ENCODE data around the gene EFR3B.
"Not testable (repeated sequence)": the region's sequence is repeated elsewhere in the genome, so short reads cannot be mapped to it uniquely, and the experiment has no call there.

Gene EFR3B

DNA sequence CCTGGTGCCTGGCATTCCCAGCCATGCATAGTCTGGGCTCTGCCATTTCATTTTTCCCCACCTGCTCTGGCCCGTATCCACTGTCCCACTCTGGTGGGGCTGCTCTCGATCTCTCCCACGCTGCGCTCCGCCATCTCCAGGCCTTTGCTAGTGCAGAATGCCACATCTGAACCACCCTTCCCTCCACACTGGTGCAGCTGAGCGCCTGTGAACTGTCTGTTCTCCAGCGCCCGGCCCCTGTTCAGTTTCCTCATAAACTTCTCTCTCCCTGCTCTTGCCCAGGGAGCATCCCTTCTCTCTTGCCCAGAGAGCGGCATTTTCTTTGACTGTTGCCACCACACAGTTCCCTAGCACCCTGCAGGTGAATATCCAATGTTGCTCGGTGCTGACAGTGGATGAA is 105.0 kb downstream of the EFR3B start:
- no peak for DNase-seq (ENCODE audit: low read depth in 2 of 3, low spot score in 2 of 3)

DNA sequence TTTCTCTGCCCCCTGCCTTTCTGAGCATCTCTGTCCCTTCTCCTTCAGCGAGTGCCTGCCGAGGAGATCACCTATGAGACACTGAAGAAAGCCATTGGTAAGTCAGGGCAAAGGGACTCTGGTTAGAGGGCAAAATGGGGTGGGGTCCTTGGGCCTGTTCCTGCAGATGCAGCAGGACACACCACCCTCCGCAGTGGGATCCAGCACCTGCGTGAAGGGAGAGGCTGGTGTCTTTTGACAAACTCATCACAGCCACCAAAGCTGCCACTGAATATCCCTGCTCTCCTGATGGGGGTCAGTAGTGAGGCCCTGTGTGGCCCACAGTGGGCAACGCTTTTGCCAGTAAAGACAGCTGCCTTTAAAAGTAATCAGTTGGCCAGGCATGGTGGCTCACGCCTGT is 107.8 kb downstream of the EFR3B start:
- DNase-seq (ENCODE audit: low read depth in 2 of 3, low spot score in 2 of 3), result no peak

DNA sequence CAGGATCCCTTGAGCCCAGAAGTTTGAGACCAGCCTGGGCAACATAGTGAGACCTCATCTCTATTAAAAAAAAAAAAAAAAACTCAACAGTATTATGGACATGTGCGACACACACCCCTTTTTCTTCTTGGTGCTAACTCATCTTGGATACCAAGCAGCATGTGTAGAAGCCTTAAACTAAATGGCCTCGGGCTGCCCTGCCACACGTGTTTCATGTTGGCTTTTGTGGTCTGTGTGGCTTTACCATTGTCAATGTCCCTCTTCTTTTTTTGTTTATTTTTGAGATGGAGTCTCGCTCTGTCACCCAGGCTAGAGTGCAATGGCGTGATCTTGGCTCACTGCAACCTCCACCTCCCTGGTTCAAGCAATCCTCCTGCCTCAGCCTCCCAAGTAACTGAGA is 109.1 kb downstream of the EFR3B start:
- DNase-seq (ENCODE audit: low read depth in 2 of 3, low spot score in 2 of 3), result not testable (repeated sequence)

DNA sequence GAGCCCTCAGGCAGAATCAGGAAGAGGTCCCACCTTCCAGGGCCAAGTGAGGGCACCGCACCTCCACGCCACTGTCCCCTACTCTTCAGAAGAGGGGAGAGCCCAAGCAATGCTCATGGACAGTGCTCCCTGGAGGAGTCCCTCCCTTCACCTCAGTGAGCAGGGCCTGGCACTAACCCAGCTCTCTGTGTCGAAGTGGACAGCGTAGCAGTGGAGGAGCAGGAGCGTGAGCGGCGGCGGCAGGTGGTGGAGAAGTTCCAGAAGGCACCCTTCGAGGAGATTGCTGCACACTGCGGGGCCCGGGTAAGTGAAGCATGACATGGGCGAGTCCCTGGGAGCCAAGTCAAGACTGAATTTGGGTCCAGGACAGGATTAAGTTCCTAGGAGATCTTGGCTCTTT is 109.8 kb downstream of the EFR3B start:
- no peak for DNase-seq (ENCODE audit: low read depth in 2 of 3, low spot score in 2 of 3)

DNA sequence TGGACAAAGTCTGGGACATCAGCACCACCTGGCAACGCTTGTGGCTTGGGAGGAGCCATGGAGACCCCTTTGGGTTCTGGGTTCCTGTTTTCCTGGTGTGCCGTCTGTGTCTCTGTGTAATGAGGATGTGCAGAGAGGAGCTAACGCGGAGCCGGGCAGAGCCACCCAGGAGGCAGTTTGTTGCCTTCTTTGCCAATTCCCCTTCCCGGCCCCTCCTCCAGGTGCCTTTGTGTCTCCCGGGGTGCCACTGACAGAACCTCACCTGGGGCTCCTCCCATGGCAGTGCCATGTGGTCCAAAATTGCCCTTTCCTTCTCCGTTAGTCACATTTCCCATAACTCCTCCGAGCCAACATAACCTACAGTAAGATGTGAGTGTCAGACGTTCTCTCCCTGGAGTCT is 113.5 kb downstream of the EFR3B start:
- no peak for DNase-seq (ENCODE audit: low read depth in 2 of 3, low spot score in 2 of 3)

DNA sequence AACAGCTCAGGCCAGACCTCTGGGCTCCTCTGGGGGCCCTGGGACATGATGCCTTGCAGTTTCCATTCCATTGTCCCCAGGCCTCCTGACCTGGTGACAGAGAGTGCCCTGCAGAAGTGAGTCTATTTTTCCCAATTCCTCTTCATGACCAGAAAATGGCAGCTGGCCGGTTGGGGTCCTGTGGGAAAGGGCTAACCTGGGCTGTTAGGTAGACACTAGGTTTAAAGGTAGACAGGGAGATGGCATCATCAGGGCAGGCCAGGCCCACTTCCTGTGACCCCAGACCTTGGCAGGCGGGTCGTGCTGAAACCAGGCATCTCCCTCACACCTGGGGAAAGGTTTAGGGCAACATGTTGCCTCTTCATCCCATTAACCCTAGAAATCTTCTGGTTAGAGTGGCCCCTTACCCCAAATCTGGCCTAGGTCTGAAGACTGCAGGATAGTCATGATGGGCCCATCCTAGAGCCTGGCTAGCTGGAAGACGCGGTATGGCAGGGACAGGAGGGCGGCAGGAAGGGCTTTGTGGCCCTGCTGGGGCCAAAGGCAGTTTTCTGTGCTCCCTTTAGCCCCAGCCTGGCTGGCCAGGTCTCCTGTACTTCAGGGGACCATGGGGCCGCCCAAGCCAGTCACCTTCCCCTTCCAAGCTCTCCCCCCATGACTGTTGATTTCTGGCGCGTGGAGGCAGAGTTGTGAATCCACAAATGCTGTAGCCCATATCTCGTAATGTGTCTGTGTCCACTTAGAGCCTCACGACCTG is 116.4 kb downstream of the EFR3B start:
- DNase-seq (ENCODE audit: low read depth in 2 of 3, low spot score in 2 of 3), result no peak

DNA sequence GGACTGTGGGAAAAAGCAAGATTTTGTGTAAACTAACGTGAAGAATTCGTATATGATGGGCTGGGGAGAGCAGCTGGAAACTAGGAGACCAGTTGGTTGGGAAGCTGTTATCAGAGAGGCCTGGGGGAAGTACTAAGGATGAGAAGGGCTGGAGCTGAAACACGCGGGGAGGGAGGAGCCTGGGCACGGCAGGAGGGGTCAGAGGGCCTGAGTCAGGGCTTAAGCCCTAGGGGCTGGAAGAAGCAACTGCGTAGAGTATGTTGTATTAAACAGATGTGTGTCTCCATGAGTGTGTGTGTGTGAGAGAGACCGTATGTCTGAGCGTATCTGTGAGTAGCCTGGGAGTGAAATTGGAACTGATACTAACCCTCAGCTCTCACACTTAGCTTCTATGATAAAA is 118.1 kb downstream of the EFR3B start:
- no peak for DNase-seq (ENCODE audit: low read depth in 2 of 3, low spot score in 2 of 3)

DNA sequence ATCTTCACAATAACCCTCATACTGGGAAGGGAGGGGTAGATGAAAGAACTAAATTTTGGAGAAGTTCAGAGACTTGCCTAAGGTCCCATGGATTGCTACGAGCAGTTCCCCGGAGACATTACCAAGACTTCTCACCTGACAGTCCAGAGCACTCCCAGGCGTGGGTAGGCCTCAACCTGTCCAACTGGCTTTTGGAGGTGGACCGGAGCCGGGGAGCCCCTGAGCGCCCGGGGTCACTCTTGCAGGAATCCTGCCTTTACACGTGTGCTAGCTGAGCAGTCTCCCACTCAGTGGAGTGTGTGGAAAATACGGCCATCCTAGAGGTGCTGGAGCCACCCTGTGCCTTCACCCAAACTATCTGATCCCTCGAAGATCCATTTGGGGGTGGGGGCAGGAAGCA is 118.5 kb downstream of the EFR3B start:
- no peak for DNase-seq (ENCODE audit: low read depth in 2 of 3, low spot score in 2 of 3)

DNA sequence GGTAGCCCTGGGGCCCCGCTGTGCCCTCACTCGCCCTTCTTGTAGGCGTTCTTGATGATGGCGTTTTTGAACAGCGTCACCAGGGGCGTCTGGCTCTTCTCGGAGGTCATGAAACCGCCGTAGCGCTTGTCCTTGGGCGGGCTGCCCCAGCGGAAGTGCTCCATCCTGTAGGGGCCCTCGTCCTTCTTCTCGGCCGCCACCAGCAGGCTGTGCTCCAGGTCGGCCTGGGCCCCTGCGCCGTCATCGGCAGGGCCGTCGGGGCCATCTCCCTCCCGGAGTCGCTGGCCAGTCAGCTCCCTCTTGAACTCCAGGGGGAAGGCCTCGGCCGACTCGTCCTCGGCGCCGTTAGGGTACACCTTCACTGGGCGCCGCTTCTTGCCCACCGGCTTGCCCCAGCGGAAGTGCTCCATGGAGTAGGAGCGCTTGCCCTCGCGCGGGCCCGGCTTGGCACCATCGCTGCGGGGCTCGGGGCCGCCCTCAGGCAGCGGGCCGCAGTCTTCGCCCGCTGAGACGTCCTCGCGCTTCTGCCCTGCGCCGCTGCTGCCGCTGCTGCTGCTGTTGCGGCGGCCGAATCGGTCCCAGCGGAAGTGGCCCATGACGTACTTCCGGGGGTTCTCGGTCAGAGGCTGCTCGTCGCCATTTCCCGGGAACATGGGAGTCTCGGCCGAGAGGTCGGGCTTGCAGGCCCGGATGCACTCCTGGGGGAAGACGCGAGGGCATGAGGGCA is 119.3 kb downstream of the EFR3B start:
- DNase-seq (ENCODE audit: low read depth in 2 of 3, low spot score in 2 of 3), result peak; percentile 47 to 55 (median 50)

DNA sequence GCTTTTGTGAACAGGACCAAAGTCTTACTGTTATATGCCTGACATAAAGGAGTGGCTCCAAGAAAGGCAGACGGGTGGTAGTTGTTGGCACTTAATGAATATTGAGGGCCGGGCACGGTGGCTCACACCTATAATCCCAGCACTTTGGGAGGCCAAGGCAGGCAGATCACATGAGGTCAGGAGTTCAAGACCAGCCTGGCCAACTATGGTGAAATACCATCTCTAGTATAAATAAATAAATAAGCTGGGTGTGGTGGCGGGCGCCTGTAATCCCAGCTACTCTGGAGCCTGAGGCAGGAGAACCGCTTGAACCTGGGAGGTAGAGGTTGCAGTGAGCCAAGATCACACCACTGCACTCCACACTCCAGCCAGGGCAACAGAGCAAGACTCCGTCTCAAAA is 120.2 kb downstream of the EFR3B start:
- DNase-seq (ENCODE audit: low read depth in 2 of 3, low spot score in 2 of 3), result not testable (repeated sequence)

DNA sequence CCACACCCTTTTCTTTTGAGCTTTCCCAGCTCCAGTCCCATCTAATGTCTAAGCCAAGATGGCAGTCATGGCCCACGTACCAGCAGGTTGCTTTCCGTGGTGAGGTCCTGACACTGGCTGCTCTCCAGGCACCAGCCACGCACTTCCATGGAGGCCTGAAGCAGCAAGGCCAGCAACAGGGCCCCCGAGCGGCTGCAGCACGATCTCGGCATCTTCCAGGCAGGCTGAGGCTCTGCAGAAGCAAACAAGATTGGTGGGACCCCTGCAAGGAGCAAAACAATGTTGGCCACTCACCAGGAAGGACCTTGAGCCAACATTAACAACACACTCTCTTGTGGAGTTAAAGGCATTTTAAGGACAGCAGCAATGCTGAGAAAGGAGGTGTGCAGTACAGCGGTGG is 122.7 kb downstream of the EFR3B start:
- DNase-seq (ENCODE audit: low read depth in 2 of 3, low spot score in 2 of 3), result no peak

DNA sequence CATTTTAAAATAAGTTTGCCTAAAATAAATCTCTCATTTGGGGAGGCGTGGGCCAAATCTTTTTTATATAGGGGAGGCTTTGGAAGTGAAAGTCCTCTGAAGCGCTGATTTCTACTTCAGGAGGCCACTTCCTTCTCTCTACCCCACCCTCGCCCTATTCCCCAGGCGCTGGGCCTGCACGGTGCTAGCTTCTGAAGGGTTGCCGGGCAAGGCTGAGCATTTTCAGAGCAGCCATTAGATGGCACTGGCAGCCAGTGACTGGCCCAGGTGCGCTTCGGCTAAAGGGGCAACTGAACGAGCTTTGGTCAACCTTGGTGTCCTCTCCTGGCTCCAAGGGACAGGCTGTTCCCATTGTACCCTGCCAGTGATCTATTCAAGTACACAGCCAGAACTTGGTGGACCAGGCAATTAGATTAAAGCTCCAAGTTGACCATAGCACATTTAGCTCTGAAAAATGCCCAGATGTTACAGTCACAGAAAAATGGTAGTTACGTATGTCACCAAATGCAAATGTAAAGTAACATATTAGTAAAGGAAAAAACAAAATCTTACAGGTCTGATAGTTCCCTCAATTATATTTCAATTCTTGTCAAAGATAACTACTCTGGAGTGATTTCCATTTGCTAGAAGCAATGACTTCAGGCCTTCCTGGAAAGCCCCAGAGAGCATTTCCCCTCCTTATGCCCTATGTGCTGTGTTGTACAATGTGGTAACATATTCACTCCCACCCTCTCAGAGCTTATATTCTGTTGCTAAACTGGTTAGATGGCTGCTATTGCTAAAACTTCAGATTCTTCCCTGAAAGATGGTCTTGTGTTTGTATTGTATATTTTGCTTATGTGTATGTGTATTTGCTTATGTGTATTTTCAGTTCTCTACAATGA is 124.4 kb downstream of the EFR3B start:
- no peak for DNase-seq (ENCODE audit: low read depth in 2 of 3, low spot score in 2 of 3)

DNA sequence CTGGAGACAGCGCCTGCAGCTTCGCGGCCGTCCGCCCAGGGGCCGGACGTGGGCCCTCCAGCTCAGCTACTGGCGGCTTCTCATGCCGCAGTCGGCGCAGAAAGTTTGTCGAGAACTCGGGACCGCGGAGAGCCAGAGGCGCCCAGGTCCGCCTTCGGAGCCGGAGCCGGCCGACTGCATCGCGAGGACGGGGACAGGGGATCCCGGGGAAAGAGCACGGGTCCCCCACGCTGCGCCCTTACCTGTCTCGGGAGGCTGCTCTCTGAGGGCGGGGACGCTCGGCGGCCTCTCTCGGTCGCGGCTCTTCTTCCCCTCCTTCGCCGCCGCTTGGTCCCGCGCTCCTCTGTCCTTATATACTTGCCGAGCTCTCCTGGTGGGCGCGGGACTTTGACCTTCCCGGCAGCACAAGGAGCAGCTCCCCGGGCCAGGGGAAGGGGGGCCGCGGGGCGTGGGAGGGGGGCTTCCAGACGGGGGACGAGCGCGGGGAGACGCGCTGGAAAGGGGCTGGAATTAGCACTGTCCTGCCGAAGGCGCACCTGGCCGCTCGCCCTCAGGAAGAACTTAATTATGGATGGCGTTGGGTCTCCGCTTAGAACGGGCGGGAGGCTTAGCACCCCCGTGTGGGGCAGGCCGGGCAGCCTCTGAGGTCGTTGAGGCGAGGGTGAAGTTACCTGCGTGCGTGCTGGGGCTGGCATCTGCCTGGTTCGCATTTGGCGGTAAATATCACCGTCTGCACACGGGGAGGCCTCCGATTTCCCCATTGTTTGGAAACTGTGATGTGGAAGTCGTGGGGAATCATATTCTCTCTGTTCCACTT is 126.6 kb downstream of the EFR3B start, which contains the start of gene POMC:
TSS of gene POMC (minus strand) at position 325 of the 817 bp plus-strand sequence. CDS start 3,808 bp downstream, outside the sequence.
- peak in 1 of 3 experiments; percentile 22 for DNase-seq (ENCODE audit: low read depth in 2 of 3, low spot score in 2 of 3)

DNA sequence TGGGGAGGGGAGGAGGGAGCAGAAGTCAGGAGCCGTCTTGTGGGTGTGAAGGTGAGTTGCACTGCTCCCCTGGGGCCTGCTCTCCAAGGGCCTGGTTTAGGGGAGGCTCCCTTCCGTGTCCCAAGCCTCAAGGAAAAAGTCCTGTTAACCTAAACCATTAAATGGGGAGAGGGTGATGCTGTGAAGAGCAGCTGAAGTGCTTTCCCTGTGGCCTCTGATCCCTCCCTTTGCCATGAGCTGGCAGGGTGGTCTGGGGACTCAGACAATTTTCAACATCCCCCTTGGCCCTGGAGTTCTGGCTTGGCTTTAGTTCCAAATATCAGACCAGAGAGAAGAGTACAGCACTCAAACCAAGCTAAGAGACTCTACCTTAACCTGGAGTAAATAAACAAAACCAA is 127.2 kb downstream of the EFR3B start:
- no peak for DNase-seq (ENCODE audit: low read depth in 2 of 3, low spot score in 2 of 3)

DNA sequence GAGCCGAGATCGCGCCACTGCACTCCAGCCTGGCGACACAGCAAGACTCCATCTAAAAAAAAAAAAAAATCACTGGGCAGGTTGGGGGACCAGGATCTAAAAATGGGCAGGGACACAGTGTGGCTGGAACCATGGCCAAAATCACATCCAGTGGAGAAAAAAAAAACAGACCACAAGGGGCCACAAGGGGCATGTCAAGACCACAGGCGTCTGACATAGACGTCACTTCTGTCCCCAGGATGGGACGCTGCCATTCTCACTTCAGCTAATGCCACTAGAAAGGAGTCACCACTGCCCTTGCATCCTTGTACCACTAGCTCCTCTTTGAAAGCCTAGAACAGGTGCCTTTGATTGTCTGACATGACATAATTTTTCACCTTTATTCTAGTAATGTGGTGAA is 129.0 kb downstream of the EFR3B start:
- DNase-seq (ENCODE audit: low read depth in 2 of 3, low spot score in 2 of 3), result no peak

DNA sequence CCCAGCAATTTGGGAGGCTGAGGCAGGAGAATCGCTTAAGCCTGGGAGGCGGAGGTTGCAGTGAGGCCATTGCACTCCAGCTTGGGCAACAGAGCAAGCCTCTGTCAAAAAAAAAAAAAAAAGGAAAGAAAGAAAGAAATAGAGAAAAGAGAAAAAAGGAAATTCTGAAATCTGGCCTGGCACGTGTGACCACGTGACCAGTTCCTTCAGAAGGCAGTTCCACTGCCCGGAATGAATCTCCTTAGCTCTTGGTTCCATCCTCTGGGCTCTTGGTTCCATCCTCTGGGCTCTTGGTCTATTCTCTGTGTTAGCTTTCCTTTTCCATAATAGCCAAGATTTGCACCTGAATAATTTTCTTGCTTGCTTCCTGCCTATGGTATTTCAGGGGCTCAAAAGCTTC is 131.8 kb downstream of the EFR3B start:
- DNase-seq (ENCODE audit: low read depth in 2 of 3, low spot score in 2 of 3), result no peak

DNA sequence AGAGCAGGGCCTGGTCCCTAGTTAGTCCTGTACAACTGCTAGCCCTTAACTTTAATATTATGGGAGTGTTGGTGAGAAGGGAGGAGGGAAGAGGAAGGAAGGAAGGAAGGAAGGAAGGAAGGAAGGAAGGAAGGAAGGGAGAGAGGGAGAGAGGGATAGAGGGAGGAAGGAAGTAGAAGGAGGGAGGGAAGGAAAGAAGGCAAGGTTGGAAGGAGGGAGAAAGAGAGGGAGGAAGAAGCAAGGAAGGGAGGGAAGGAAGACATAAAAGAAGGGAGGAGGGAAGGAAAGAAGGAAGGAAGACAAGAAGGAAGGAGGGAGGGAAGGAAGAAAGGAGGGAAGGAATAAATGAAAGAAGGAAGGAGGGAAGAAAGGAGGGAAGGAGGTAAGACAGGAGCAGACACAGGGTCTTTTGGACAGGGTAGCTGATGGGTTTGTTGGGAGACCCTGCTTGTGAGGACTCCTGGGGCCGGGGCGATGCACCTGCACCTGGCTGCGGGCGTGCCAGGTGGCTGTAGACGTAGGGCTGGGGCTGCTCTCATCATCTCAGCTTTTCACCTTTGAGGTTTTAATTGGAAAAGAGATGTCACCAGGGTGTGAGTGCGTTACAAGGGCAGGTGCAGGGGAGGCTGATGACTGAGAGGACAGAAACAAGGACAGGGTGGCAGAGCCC is 132.5 kb downstream of the EFR3B start:
- DNase-seq (ENCODE audit: low read depth in 2 of 3, low spot score in 2 of 3), result no peak

DNA sequence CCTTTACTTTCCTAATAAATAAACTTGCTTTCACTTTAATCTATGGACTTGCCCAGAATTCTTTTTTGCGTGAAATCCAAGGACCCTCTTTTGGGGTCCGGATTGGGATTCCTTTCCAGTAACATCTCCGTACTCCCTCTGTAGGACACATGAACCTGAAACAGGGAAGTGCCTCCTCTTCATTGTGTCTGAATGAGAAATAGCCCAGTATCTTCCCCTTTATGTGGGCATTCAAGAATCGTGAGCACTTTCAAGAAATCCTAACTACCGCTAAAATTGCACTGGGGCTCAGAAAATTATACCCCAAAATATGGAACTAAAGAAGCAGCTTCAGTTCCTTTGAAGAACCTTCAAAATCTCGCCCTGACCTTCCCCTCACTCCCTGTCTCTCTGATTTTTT is 134.3 kb downstream of the EFR3B start:
- no peak for DNase-seq (ENCODE audit: low read depth in 2 of 3, low spot score in 2 of 3)

DNA sequence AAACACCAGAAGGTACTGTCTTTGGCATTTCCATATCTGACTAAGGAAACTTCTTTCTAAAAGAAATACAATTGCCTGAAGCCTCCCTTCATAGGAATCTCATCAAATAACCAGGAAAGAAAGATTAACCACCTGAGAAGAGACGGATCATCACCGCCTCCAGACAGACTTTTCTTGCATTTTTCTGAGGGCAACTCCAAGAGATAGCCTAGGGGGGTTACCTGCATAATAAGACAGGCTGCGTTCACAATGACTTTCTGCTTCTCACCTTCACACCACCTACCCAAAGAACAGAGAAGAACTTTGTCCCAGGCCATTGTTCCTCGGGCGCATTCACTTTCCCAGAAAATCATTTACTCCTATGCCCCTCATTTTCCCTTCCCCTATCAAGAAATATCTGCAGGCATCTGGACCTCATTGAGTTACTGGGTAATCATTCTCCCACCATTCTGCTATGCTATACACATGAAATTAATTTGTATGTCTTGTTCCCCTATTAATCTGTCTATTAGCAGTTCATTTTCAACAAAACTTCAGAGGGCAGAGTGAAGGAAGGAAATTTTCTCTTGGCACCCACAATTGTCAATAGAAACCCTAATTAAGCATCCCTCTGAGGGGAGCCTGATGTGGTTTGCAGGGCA is 134.8 kb downstream of the EFR3B start:
- no peak for DNase-seq (ENCODE audit: low read depth in 2 of 3, low spot score in 2 of 3)

DNA sequence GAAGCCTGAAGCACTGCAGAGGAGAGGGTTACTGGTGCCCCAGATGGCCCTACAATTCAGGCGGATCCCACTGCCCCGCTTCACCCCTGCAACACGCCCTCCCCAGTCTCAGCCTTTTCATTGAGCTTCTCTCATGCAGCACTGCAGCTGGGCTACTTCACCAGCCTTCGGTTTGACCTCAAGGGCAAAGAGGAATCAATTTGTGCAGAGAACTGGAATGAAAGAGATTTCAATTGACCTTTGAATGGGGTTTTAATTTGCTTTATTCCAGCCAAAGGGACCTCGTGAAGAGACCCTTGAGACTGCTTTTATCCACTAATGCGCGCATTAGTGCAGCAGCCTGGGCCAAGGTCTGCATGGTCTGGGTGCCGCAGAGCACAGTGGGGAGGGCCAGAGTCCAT is 135.3 kb downstream of the EFR3B start:
- DNase-seq (ENCODE audit: low read depth in 2 of 3, low spot score in 2 of 3), result no peak
